ENCODE results near the gene PPP1R15B. TPM values are rescaled to one million over a fixed set of nuclear protein-coding genes. Genes with fewer than 3 reads are reported as not detected.

PPP1R15B gene
- total RNA-seq, 4 donors from 2014 or later: 29.5 to 42.3 (median 34.0) TPM

DNA sequence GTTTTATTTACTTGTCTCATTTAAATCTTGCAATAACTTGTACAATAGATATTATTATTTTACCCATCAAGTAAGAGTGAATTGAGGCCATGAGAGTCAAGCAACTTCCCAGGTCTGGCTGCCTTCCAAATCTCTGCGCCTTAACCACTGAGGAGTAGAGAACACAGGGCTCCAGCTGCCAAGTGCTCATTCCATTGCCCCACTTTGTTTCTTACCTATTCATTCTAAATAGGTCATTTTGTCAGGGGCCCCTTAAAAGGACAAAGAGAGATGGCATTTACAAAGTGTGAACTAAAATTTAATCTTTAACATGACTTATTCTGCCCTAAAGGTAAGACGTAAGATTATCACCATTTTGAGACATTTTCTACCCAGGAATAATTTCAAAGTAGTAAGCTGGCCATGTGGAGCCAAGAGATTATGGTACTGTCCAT is 3.5 kb downstream of the PPP1R15B start:
- H3K27ac ChIP-seq: peak overlapping the region in 3 of 4 donors; percentile 11 to 100 (median 99)
- H3K4me1 ChIP-seq: peaks cover 17 to 67% (median 23%) of the 10 kb centered on the region in 3 donors
- H3K36me3 ChIP-seq: peaks cover 0 to 35% (median 18%) of the 10 kb centered on the region in 3 donors
- no peak for TF ChIP-seq POLR2A (IDR thresholded peaks at IDR 0.05)
- TF ChIP-seq, protein P1, sequence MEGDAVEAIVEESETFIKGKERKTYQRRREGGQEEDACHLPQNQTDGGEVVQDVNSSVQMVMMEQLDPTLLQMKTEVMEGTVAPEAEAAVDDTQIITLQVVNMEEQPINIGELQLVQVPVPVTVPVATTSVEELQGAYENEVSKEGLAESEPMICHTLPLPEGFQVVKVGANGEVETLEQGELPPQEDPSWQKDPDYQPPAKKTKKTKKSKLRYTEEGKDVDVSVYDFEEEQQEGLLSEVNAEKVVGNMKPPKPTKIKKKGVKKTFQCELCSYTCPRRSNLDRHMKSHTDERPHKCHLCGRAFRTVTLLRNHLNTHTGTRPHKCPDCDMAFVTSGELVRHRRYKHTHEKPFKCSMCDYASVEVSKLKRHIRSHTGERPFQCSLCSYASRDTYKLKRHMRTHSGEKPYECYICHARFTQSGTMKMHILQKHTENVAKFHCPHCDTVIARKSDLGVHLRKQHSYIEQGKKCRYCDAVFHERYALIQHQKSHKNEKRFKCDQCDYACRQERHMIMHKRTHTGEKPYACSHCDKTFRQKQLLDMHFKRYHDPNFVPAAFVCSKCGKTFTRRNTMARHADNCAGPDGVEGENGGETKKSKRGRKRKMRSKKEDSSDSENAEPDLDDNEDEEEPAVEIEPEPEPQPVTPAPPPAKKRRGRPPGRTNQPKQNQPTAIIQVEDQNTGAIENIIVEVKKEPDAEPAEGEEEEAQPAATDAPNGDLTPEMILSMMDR (IDR thresholded peaks at IDR 0.05): no peak
- H3K27me3 ChIP-seq: no peaks in the 10 kb centered on the region
- WGBS, 2 donors: 0% methylated on average over 2 of the region's 2 CpGs
- H3K4me3 ChIP-seq: peak overlapping the region; percentile 74 to 99 (median 88)
- DNase-seq: no peak
- H3K9me3 ChIP-seq: no peaks in the 10 kb centered on the region
- intact Hi-C loops (cut with DNase I): no loop called here

- peak overlapping the region; percentile 74 to 99 (median 88) for H3K4me3 ChIP-seq
- H3K4me1 ChIP-seq: peaks cover 14 to 60% (median 19%) of the 10 kb centered on the region in 3 donors
- H3K36me3 ChIP-seq: peaks cover 0 to 42% (median 18%) of the 10 kb centered on the region in 3 donors
- 0 to 1% methylated on average over 3 of the region's 3 CpGs for WGBS, 2 donors
- no peak for TF ChIP-seq POLR2A (IDR thresholded peaks at IDR 0.05)
- TF ChIP-seq, protein P1 (IDR thresholded peaks at IDR 0.05): no peak
- intact Hi-C loops (cut with DNase I): no loop called here
- no peak for DNase-seq
- no peaks in the 10 kb centered on the region for H3K27me3 ChIP-seq
- no peaks in the 10 kb centered on the region for H3K9me3 ChIP-seq
- H3K27ac ChIP-seq: peak overlapping the region in 3 of 4 donors; percentile 11 to 100 (median 99)
These were observed 4.2 kb downstream of the PPP1R15B start for GRCh38 chr1:204407295-204407971.

- no peaks in the 10 kb centered on the region for H3K27me3 ChIP-seq
- H3K27ac ChIP-seq: peak overlapping the region in 2 of 4 donors; percentile 32 to 99
- peak overlapping the region in 3 of 4 donors; percentile 74 to 99 (median 91) for H3K4me3 ChIP-seq
- no peak for DNase-seq
- peaks cover 0 to 50% (median 18%) of the 10 kb centered on the region in 3 donors for H3K36me3 ChIP-seq
- H3K9me3 ChIP-seq: no peaks in the 10 kb centered on the region
- intact Hi-C loops (cut with DNase I): no loop called here
- peaks cover 10 to 56% (median 15%) of the 10 kb centered on the region in 3 donors for H3K4me1 ChIP-seq
- TF ChIP-seq, protein P1 (IDR thresholded peaks at IDR 0.05): no peak
- no peak for TF ChIP-seq POLR2A (IDR thresholded peaks at IDR 0.05)
- WGBS, 2 donors: 39 to 61% methylated on average over 4 of the region's 4 CpGs
These were observed 5.0 kb downstream of the PPP1R15B start for GRCh38 chr1:204406621-204407020.

- Histone ChIP-seq H3K4me1 (peaks cover 10 to 56% (median 15%) of the 10 kb centered on the region in 3 donors), H3K9me3 (no peaks in the 10 kb centered on the region), H3K36me3 (peaks cover 0 to 56% (median 18%) of the 10 kb centered on the region in 3 donors), H3K27me3 (no peaks in the 10 kb centered on the region), H3K27ac (peak overlapping the region in 2 of 4 donors; percentile 32 to 99), H3K4me3 (peak overlapping the region in 2 of 4 donors; percentile 74 to 91)
- no peak for TF ChIP-seq POLR2A (IDR thresholded peaks at IDR 0.05)
- TF ChIP-seq, protein P1 (IDR thresholded peaks at IDR 0.05): no peak
- 24 to 28% methylated on average over 2 of the region's 2 CpGs for WGBS, 2 donors
- DNase-seq: no peak
- intact Hi-C loops (cut with DNase I): no loop called here
These were observed 5.6 kb downstream of the PPP1R15B start for GRCh38 chr1:204405988-204406387.

GRCh38 chr1:204404629-204405028 is 7.0 kb downstream of the PPP1R15B start:
- no peak for DNase-seq
- H3K36me3 ChIP-seq: peaks cover 0 to 70% (median 21%) of the 10 kb centered on the region in 3 donors
- no peaks in the 10 kb centered on the region for H3K9me3 ChIP-seq
- no peaks in the 10 kb centered on the region for H3K27me3 ChIP-seq
- WGBS, 2 donors: 53 to 71% methylated on average over 2 of the region's 2 CpGs
- H3K27ac ChIP-seq: no peak overlapping the region
- intact Hi-C loops (cut with DNase I): no loop called here
- no peak for TF ChIP-seq POLR2A (IDR thresholded peaks at IDR 0.05)
- TF ChIP-seq, protein P1 (IDR thresholded peaks at IDR 0.05): no peak
- no peak overlapping the region for H3K4me3 ChIP-seq
- peaks cover 10 to 48% (median 15%) of the 10 kb centered on the region in 3 donors for H3K4me1 ChIP-seq

Measured in esophagus squamous epithelium (tissue), 5 donors.